HEK293T (cell line): Measurements from ENCODE around the gene PRPS2.

Experiments
- CTCF ChIA-PET: fragments of 350-600 bp; formaldehyde crosslinking; extraction: SDS; loops from one replicate; lab custom pipeline; 2021; ENCODE audit warnings: antibody characterized with exemption, inconsistent platforms; lab: Yijun Ruan, JAX
- POLR2A ChIA-PET: fragments of 350-600 bp; formaldehyde crosslinking; extraction: SDS; loops from one replicate; lab custom pipeline; 2020; ENCODE audit warnings: antibody characterized with exemption, inconsistent platforms; lab: Yijun Ruan, JAX
- DNase-seq: peaks from one replicate; pipeline ENCODE4 v3.0.0; 2012; ENCODE audit warnings: mixed read lengths; ENCODE audit errors: extremely low spot score
- ARNT ChIP-seq: fragments of 450-650 bp; IDR thresholded peaks from 2 replicates; pipeline ENCODE4 v1.6.1; 2017; ENCODE audit warnings: mild to moderate bottlenecking
- BHLHE40 ChIP-seq: fragments of 450-650 bp; IDR thresholded peaks from 2 replicates; pipeline ENCODE4 v1.6.1; 2016; ENCODE audit warnings: mild to moderate bottlenecking, moderate library complexity, borderline replicate concordance
- CTBP1 ChIP-seq: fragments of 450-650 bp; IDR thresholded peaks from 2 replicates; pipeline ENCODE4 v1.6.1; 2016; ENCODE audit warnings: borderline replicate concordance
- ELF4 ChIP-seq: fragments of 450-650 bp; IDR thresholded peaks from 2 replicates; pipeline ENCODE4 v1.6.1; 2017; ENCODE audit warnings: antibody characterized with exemption
- FOXA1 ChIP-seq: fragments of 450-650 bp; IDR thresholded peaks from 2 replicates; pipeline ENCODE4 v1.6.1; 2016; ENCODE audit warnings: mild to moderate bottlenecking
- FOXK2 ChIP-seq: fragments of 450-650 bp; IDR thresholded peaks from 2 replicates; pipeline ENCODE4 v1.6.1; 2016; ENCODE audit warnings: mild to moderate bottlenecking
- FOXM1 ChIP-seq: fragments of 450-650 bp; IDR thresholded peaks from 2 replicates; pipeline ENCODE4 v1.6.1; 2017; ENCODE audit warnings: mild to moderate bottlenecking, borderline replicate concordance
- HDGF ChIP-seq: fragments of 450-650 bp; IDR thresholded peaks from 2 replicates; pipeline ENCODE4 v1.6.1; 2017; ENCODE audit warnings: antibody characterized with exemption, borderline replicate concordance
- L3MBTL2 ChIP-seq: fragments of 450-650 bp; conservative IDR thresholded peaks from 2 replicates; pipeline ENCODE4 v1.6.1; 2016; ENCODE audit warnings: mild to moderate bottlenecking
- LEF1 ChIP-seq: fragments of 450-650 bp; IDR thresholded peaks from 2 replicates; pipeline ENCODE4 v1.6.1; 2017; ENCODE audit warnings: mild to moderate bottlenecking, borderline replicate concordance
- NFRKB ChIP-seq: fragments of 450-650 bp; IDR thresholded peaks from 2 replicates; pipeline ENCODE4 v1.6.1; 2016; ENCODE audit warnings: mild to moderate bottlenecking, moderate library complexity
- SP1 ChIP-seq: fragments of 450-650 bp; IDR thresholded peaks from 2 replicates; pipeline ENCODE4 v1.6.1; 2017
- SUZ12 ChIP-seq: fragments of 450-650 bp; IDR thresholded peaks from 2 replicates; pipeline ENCODE4 v1.6.1; 2016; ENCODE audit warnings: mild to moderate bottlenecking
- TARDBP ChIP-seq: fragments of 450-650 bp; IDR thresholded peaks from 2 replicates; pipeline ENCODE4 v1.6.1; 2016
- ZNF384 ChIP-seq: fragments of 450-650 bp; IDR thresholded peaks from 2 replicates; pipeline ENCODE4 v1.6.1; 2016
- TF ChIP-seq, protein P1 (sequence below): fragments of 450-650 bp; IDR thresholded peaks from 2 replicates; pipeline ENCODE4 v1.6.1; 2016

The PRPS2 gene

GRCh38 chrX:12814420-12814819 is 23.2 kb downstream of the PRPS2 start:
- TF ChIP-seq TARDBP = no peak
- TF ChIP-seq HDGF = no peak
- TF ChIP-seq L3MBTL2 = no peak
- TF ChIP-seq LEF1 = no peak
- TF ChIP-seq ELF4 = no peak
- no peak for TF ChIP-seq SP1
- no peak for TF ChIP-seq FOXA1
- no peak for TF ChIP-seq FOXK2
- no peak for TF ChIP-seq CTBP1
- no peak for TF ChIP-seq BHLHE40
- TF ChIP-seq FOXM1 = no peak
- TF ChIP-seq ARNT = no peak
- POLR2A ChIA-PET = no interaction called here
- DNase-seq = peak; percentile 42
- CTCF ChIA-PET = interaction anchor here (0.7 to 2.0 kb wide), 8 partner anchors 10 to 86 kb away, joined by 3 to 11 read pairs (median 4); no protein-coding TSS in a partner anchor

GRCh38 chrX:12817528-12817927 is 26.3 kb downstream of the PRPS2 start:
- ChIA-PET POLR2A (no interaction called here), CTCF (no interaction called here)
- TF ChIP-seq HDGF = no peak
- no peak for TF ChIP-seq ZNF384
- TF ChIP-seq SP1 = no peak
- TF ChIP-seq L3MBTL2 = no peak
- no peak for TF ChIP-seq FOXK2
- TF ChIP-seq FOXM1 = no peak
- no peak for TF ChIP-seq TARDBP
- no peak for TF ChIP-seq FOXA1
- no peak for TF ChIP-seq CTBP1
- TF ChIP-seq BHLHE40 = no peak
- no peak for TF ChIP-seq ELF4
- TF ChIP-seq, protein P1, sequence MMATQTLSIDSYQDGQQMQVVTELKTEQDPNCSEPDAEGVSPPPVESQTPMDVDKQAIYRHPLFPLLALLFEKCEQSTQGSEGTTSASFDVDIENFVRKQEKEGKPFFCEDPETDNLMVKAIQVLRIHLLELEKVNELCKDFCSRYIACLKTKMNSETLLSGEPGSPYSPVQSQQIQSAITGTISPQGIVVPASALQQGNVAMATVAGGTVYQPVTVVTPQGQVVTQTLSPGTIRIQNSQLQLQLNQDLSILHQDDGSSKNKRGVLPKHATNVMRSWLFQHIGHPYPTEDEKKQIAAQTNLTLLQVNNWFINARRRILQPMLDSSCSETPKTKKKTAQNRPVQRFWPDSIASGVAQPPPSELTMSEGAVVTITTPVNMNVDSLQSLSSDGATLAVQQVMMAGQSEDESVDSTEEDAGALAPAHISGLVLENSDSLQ = no peak
- TF ChIP-seq SUZ12 = no peak
- TF ChIP-seq NFRKB = no peak
- TF ChIP-seq ARNT = no peak
- no peak for TF ChIP-seq LEF1
- no peak for DNase-seq

- no peak for TF ChIP-seq FOXM1
- TF ChIP-seq, protein P1 = no peak
- TF ChIP-seq ELF4 = no peak
- no peak for TF ChIP-seq LEF1
- no peak for TF ChIP-seq BHLHE40
- no peak for TF ChIP-seq FOXA1
- TF ChIP-seq SUZ12 = no peak
- CTCF ChIA-PET = no interaction called here
- POLR2A ChIA-PET = no interaction called here
Measured at GRCh38 chrX:12819222-12819621, 28.0 kb downstream of the PRPS2 start.

GRCh38 chrX:12820737-12821136 is 29.5 kb downstream of the PRPS2 start:
- TF ChIP-seq ELF4 (no peak), HDGF (no peak), SUZ12 (no peak), L3MBTL2 (no peak), LEF1 (no peak), CTBP1 (no peak), ARNT (no peak), FOXM1 (no peak), TARDBP (no peak), NFRKB (no peak), SP1 (no peak), ZNF384 (no peak), BHLHE40 (no peak), FOXK2 (no peak), FOXA1 (no peak)
- TF ChIP-seq, protein P1 = no peak
- CTCF ChIA-PET = no interaction called here
- POLR2A ChIA-PET = no interaction called here
- DNase-seq = no peak

More at GRCh38 chrX:12819222-12819621, 28.0 kb downstream of the PRPS2 start:
- no peak for DNase-seq

GRCh38 chrX:12824944-12825343 is 33.7 kb downstream of the PRPS2 start:
- no peak for TF ChIP-seq NFRKB
- TF ChIP-seq HDGF = no peak
- no peak for TF ChIP-seq ELF4
- TF ChIP-seq CTBP1 = no peak
- no peak for TF ChIP-seq SUZ12
- TF ChIP-seq FOXM1 = no peak
- no peak for TF ChIP-seq TARDBP
- TF ChIP-seq SP1 = no peak
- TF ChIP-seq FOXK2 = no peak
- TF ChIP-seq ZNF384 = no peak
- TF ChIP-seq ARNT = no peak
- TF ChIP-seq FOXA1 = no peak
- no peak for TF ChIP-seq BHLHE40
- DNase-seq = no peak
- ChIA-PET CTCF (no interaction called here), POLR2A (no interaction called here)

DNA sequence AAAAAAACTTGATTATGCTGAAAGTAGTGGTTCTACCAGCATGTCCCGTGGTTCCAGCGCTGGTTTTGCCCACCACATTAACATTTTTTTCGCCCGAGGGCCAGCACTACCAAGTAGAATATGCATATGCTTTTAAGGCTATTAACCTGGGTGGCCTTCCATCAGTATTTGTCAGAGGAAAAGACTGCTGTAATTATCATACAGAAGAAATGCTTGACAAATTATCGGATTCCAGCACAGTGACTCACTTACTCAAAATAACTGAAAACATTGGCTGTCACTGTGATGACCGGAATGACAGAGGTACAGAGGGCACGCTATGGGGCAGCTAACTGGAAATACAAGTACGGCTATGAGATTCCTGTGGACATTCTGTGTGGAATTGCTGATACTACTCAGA is 34.6 kb downstream of the PRPS2 start:
- TF ChIP-seq ZNF384 (no peak), FOXM1 (no peak), CTBP1 (no peak), SP1 (no peak), HDGF (no peak), BHLHE40 (no peak)
- TF ChIP-seq, protein P1 = no peak
- DNase-seq = no peak
- ChIA-PET POLR2A (no interaction called here), CTCF (no interaction called here)
